ENCODE results near the gene CKB. TPM values are rescaled to one million over a fixed set of nuclear protein-coding genes. Genes with fewer than 3 reads are reported as not detected.
A peak's percentile ranks its signal among the peaks of the same experiment; 100 is the strongest.

The CKB gene
- total and polyA plus RNA-seq, 9 of the 15 experiments (the other 6 are each of a cell fraction or from before 2014, with no cell fraction given) = 23.9 to 692 (median 132) TPM

- TF ChIP-seq ZBTB11 (CRISPR knock-in tag; IDR thresholded peaks at IDR 0.05) (peak in 1 of 3 experiments; percentile 62; a peak in 2 of 6 replicates), ZFX (CRISPR knock-in tag; IDR thresholded peaks at IDR 0.05) (peak; percentile 72), CBX5 (IDR thresholded peaks at IDR 0.05; ENCODE audit: borderline replicate concordance, low read depth) (no peak), ZNF764 (CRISPR knock-in tag; IDR thresholded peaks at IDR 0.05; ENCODE audit: low read depth) (no peak), ZBTB40 (IDR thresholded peaks at IDR 0.05) (0 out of 2 replicates have a peak, but pooled peaks have one; percentile 16), ZBTB40 (CRISPR knock-in tag; IDR thresholded peaks at IDR 0.05) (no peak), NCOA6 (IDR thresholded peaks at IDR 0.05) (no peak), GABPB1 (CRISPR knock-in tag; IDR thresholded peaks at IDR 0.05) (no peak; the same call in 1 of the 2 replicates), ZNF197 (CRISPR knock-in tag; IDR thresholded peaks at IDR 0.05; ENCODE audit: low read depth) (no peak), HMBOX1 (IDR thresholded peaks at IDR 0.05) (no peak), TAF7 (tag; IDR thresholded peaks at IDR 0.05) (no peak), ZNF282 (CRISPR knock-in tag; IDR thresholded peaks at IDR 0.05) (no peak), HDAC1 (IDR thresholded peaks at IDR 0.05) (peak in 1 of 2 experiments; percentile 88; a peak in 2 of 4 replicates), SETDB1 (IDR thresholded peaks at IDR 0.05; ENCODE audit: low read length) (no peak)
These were observed 40.0 kb upstream of the CKB start, which contains the start of the genes BAG5 and COA8 (continued) for GRCh38 chr14:103562429-103563225.
